H1 (cell line): Measurements from ENCODE around the gene TSHR. TPM values are rescaled to one million over a fixed set of nuclear protein-coding genes. Genes with fewer than 3 reads are reported as not detected.

Source experiments
- CTCF ChIA-PET: fragments of 300-600 bp; sonication (Branson Sonifier 250); formaldehyde crosslinking; loops from one replicate; lab custom pipeline; 2021; ENCODE audit not compliant: partially characterized antibody; lab: Charles Lee
- POLR2A ChIA-PET: fragments of 300-600 bp; sonication (Branson Sonifier 250); formaldehyde crosslinking; loops from one replicate; lab custom pipeline; 2021; ENCODE audit warnings: inconsistent platforms; ENCODE audit not compliant: partially characterized antibody; lab: Charles Lee
- DNase-seq, 2 experiments: peaks; one replicate each; pipeline versions ENCODE4 v3.0.0 to v3.0.0-alpha.2; 2010 to 2022; ENCODE audit warnings: low spot score in 2 of 2, low read depth in 1 of 2, mixed read lengths in 1 of 2
- FAIRE-seq: peaks from 2 replicates; lab custom pipeline; 2011; peaks lifted over from hg19 to GRCh38; lab: Jason Lieb, UNC
- H2AFZ ChIP-seq: 2 replicates; pipeline ENCODE4 v1.8.1; 2012; ENCODE audit warnings: low read length, inconsistent platforms
- H2AK5ac ChIP-seq: 2 replicates; pipeline ENCODE4 v1.6.1; 2013; ENCODE audit warnings: low read depth, low read length
- H2BK120ac ChIP-seq: replicated peaks from 2 replicates; pipeline ENCODE3; 2013; ENCODE audit warnings: low read depth, low read length, inconsistent platforms
- H2BK12ac ChIP-seq: 2 replicates; pipeline ENCODE4 v1.6.1; 2013; ENCODE audit warnings: low read depth, low read length
- H2BK15ac ChIP-seq: 2 replicates; pipeline ENCODE4 v1.6.1; 2013; ENCODE audit warnings: low read length
- H2BK20ac ChIP-seq: 2 replicates; pipeline ENCODE4 v1.6.1; 2013; ENCODE audit warnings: low read length
- H2BK5ac ChIP-seq: 2 replicates; pipeline ENCODE4 v1.6.1; 2013; ENCODE audit warnings: low read depth, low read length
- H3K14ac ChIP-seq: 2 replicates; pipeline ENCODE4 v1.6.1; 2013; ENCODE audit warnings: inconsistent platforms; ENCODE audit not compliant: insufficient read length
- H3K18ac ChIP-seq: 2 replicates; pipeline ENCODE4 v1.6.1; 2013; ENCODE audit warnings: low read length; ENCODE audit errors: extremely low read depth
- H3K23ac ChIP-seq: 2 replicates; pipeline ENCODE4 v1.6.1; 2013; ENCODE audit warnings: inconsistent platforms; ENCODE audit not compliant: insufficient read length
- H3K23me2 ChIP-seq: 2 replicates; pipeline ENCODE4 v1.6.1; 2013; ENCODE audit warnings: low read depth, low read length
- H3K27ac ChIP-seq: 2 replicates; pipeline ENCODE4 v1.6.1; 2011; ENCODE audit warnings: low read depth, low read length, inconsistent platforms
- H3K27me3 ChIP-seq, 4 experiments: replicated peaks in 1 of 4; 1 replicate in 1 of 4; 2 replicates in 3 of 4; pipeline versions ENCODE4 v1.6.1 to v1.8.1; 2011 to 2013; ENCODE audit warnings: low read length in 3 of 4, mild to moderate bottlenecking in 3 of 4, inconsistent platforms in 2 of 4, mixed read lengths in 2 of 4, moderate library complexity in 1 of 4; ENCODE audit not compliant: control insufficient read depth in 3 of 4, insufficient read depth in 3 of 4; ENCODE audit errors: extremely low read depth in 1 of 4
- H3K36me3 ChIP-seq, 4 experiments: 2 replicates each; pipeline versions ENCODE4 v1.6.1 to v1.8.1; 2011 to 2013; ENCODE audit warnings: mild to moderate bottlenecking in 4 of 4, low read length in 3 of 4, moderate library complexity in 2 of 4, control low read depth in 1 of 4, inconsistent platforms in 1 of 4; ENCODE audit not compliant: insufficient read depth in 4 of 4, control insufficient read depth in 2 of 4
- H3K4ac ChIP-seq: replicated peaks from 2 replicates; pipeline ENCODE3; 2013; ENCODE audit warnings: low read length, low read depth, mixed read lengths, inconsistent platforms; ENCODE audit not compliant: insufficient read length
- H3K4me1 ChIP-seq, 4 experiments: replicated peaks in 1 of 4; 1 replicate in 1 of 4; 2 replicates in 3 of 4; pipeline versions ENCODE4 v1.6.1 to v1.8.1; 2011 to 2013; ENCODE audit warnings: low read length in 3 of 4, inconsistent platforms in 2 of 4, mixed read lengths in 1 of 4; ENCODE audit not compliant: insufficient read depth in 4 of 4, control insufficient read depth in 3 of 4
- H3K4me2 ChIP-seq, 2 experiments: 2 replicates each; pipeline versions ENCODE4 v1.6.1 to v1.8.1; 2011 to 2013; ENCODE audit warnings: low read depth in 2 of 2, low read length in 2 of 2, control low read depth in 1 of 2, inconsistent platforms in 1 of 2, mild to moderate bottlenecking in 1 of 2; ENCODE audit not compliant: insufficient read depth in 1 of 2
- H3K4me3 ChIP-seq, 4 experiments: fragments of 200-600, 300-600 bp in 1 of 4; sonication (generic), shearing (Covaris generic), sonication (Bioruptor Twin) in 1 of 4; 2 replicates each; pipeline versions ENCODE4 v1.5.1 to v1.8.1; 2011 to 2016; ENCODE audit warnings: low read length in 4 of 4, low read depth in 3 of 4, control low read depth in 2 of 4, inconsistent platforms in 2 of 4, mild to moderate bottlenecking in 2 of 4, mixed read lengths in 1 of 4, moderate library complexity in 1 of 4; ENCODE audit not compliant: insufficient read depth in 2 of 4; ENCODE audit errors: extremely low read depth in 1 of 4
- H3K56ac ChIP-seq: replicated peaks from 2 replicates; pipeline ENCODE3; 2013; ENCODE audit warnings: low read depth, mild to moderate bottlenecking, mixed read lengths, low read length, inconsistent platforms; ENCODE audit not compliant: insufficient read length
- H3K79me1 ChIP-seq: 2 replicates; pipeline ENCODE4 v1.6.1; 2013; ENCODE audit warnings: low read depth, low read length, control low read depth
- H3K79me2 ChIP-seq, 2 experiments: 2 replicates each; pipeline versions ENCODE4 v1.6.1 to v1.8.1; 2012 to 2013; ENCODE audit warnings: low read length in 2 of 2, mild to moderate bottlenecking in 2 of 2, inconsistent platforms in 1 of 2; ENCODE audit not compliant: insufficient read depth in 2 of 2, control insufficient read depth in 1 of 2
- H3K9ac ChIP-seq, 4 experiments: replicated peaks in 1 of 4; 1 replicate in 1 of 4; 2 replicates in 3 of 4; pipeline versions ENCODE4 v1.6.1 to v1.8.1; 2011 to 2013; ENCODE audit warnings: low read depth in 3 of 4, low read length in 3 of 4, control low read depth in 2 of 4, mild to moderate bottlenecking in 2 of 4, moderate library complexity in 2 of 4, inconsistent platforms in 1 of 4; ENCODE audit errors: extremely low read depth in 1 of 4
- H3K9me3 ChIP-seq, 2 experiments: 2 replicates each; pipeline versions ENCODE4 v1.6.1 to v1.8.1; 2012 to 2013; ENCODE audit warnings: mild to moderate bottlenecking in 2 of 2, moderate library complexity in 2 of 2, control low read depth in 1 of 2, inconsistent platforms in 1 of 2, low read depth in 1 of 2, low read length in 1 of 2, mixed read lengths in 1 of 2; ENCODE audit not compliant: insufficient read depth in 2 of 2
- H4K20me1 ChIP-seq, 2 experiments: replicated peaks in 1 of 2; 2 replicates each; pipeline versions ENCODE3 to v1.8.1; 2011 to 2013; ENCODE audit warnings: inconsistent platforms in 2 of 2, low read length in 2 of 2, mild to moderate bottlenecking in 1 of 2; ENCODE audit not compliant: insufficient read depth in 2 of 2, control insufficient read depth in 1 of 2
- H4K5ac ChIP-seq: 2 replicates; pipeline ENCODE4 v1.6.1; 2013; ENCODE audit warnings: low read length, low read depth, mixed read lengths, inconsistent platforms; ENCODE audit not compliant: insufficient read length
- H4K8ac ChIP-seq: 2 replicates; pipeline ENCODE4 v1.8.0; 2013; ENCODE audit warnings: mild to moderate bottlenecking, moderate library complexity, low read length, inconsistent platforms; ENCODE audit not compliant: insufficient read depth; ENCODE audit errors: extremely low read depth
- H4K91ac ChIP-seq: replicated peaks from 2 replicates; pipeline ENCODE3; 2013; ENCODE audit warnings: low read length, mixed read lengths, inconsistent platforms; ENCODE audit not compliant: insufficient read length
- CBX5 ChIP-seq: fragments of 300-800, 300-1000 bp; sonication (generic); IDR thresholded peaks from 2 replicates; pipeline ENCODE4 v1.7.1; 2016; ENCODE audit warnings: antibody characterized with exemption, low read length, low read depth
- NANOG ChIP-seq: IDR thresholded peaks from 2 replicates; pipeline ENCODE4 v1.6.1; 2011; ENCODE audit warnings: low read length, low read depth, mild to moderate bottlenecking, inconsistent platforms; ENCODE audit not compliant: insufficient read depth, poor library complexity, severe bottlenecking
- POU5F1 ChIP-seq: IDR thresholded peaks from 2 replicates; pipeline ENCODE4 v1.6.1; 2011; ENCODE audit warnings: low read depth, mild to moderate bottlenecking, low read length, moderate library complexity
- RAD21 ChIP-seq, 2 experiments: IDR thresholded peaks in 1 of 2; conservative IDR thresholded peaks in 1 of 2; 2 replicates each; pipeline ENCODE4 v1.6.1; 2011; ENCODE audit warnings: low read depth in 2 of 2, low read length in 2 of 2, improper control_type of control experiment in 1 of 2, inconsistent platforms in 1 of 2, mild to moderate bottlenecking in 1 of 2, moderate library complexity in 1 of 2
- SIN3A ChIP-seq, 2 experiments: IDR thresholded peaks in 1 of 2; conservative IDR thresholded peaks in 1 of 2; 2 replicates each; pipeline ENCODE4 v1.6.1; 2011 to 2012; ENCODE audit warnings: low read length in 2 of 2, improper control_type of control experiment in 1 of 2, low read depth in 1 of 2, mild to moderate bottlenecking in 1 of 2
- YY1 ChIP-seq: IDR thresholded peaks from 2 replicates; pipeline ENCODE4 v1.6.1; 2011; ENCODE audit warnings: low read depth, mild to moderate bottlenecking, low read length
- WGBS, 2 experiments: shearing (Covaris generic) in 1 of 2; methylation state at CpG; one replicate each; pipeline versions ENCODE4 v1.1.6 to v1.1.7; 2013 to 2015; ENCODE audit warnings: low lambda C conversion rate in 2 of 2, mixed read lengths in 2 of 2, inconsistent platforms in 1 of 2, low coverage in 1 of 2, missing lambda C conversion rate in 1 of 2; ENCODE audit not compliant: insufficient replicate concordance in 2 of 2, insufficient coverage in 1 of 2, insufficient read length in 1 of 2; ENCODE audit errors: extremely low coverage in 1 of 2, missing lambda C conversion rate in 1 of 2; 5-methylcytosine and 5-hydroxymethylcytosine counted together
- polyA plus RNA-seq, 7 experiments: library from polyadenylated mRNA; depleted of rRNA in 3 of 7; stranded (reverse) in 5 of 7; unstranded in 2 of 7; fragments of >200 nt in 5 of 7; fragments of 200-250 nt in 2 of 7; gene quantifications; 1 replicate in 5 of 7; 2 replicates in 1 of 7; 4 replicates in 1 of 7; pipeline versions ENCODE4 v1.2.1 to v1.2.3, GENCODE V29; 2011 to 2013; ENCODE audit warnings: missing spikeins in 2 of 7, mixed read lengths in 2 of 7
- total RNA-seq: library from RNA; stranded (reverse); fragmentation: NEBNext Ultra II Directional; extraction: Animal tissue kit (Norgen Biotek cat#: 25700); gene quantifications from 2 replicates; pipeline ENCODE4 v1.2.1, GENCODE V29; 2021

Gene TSHR
- total and polyA plus RNA-seq, 2 of the 8 experiments (the other 6 are each of a cell fraction or from before 2014, with no cell fraction given), result 0.27 TPM; not detected in 1

DNA sequence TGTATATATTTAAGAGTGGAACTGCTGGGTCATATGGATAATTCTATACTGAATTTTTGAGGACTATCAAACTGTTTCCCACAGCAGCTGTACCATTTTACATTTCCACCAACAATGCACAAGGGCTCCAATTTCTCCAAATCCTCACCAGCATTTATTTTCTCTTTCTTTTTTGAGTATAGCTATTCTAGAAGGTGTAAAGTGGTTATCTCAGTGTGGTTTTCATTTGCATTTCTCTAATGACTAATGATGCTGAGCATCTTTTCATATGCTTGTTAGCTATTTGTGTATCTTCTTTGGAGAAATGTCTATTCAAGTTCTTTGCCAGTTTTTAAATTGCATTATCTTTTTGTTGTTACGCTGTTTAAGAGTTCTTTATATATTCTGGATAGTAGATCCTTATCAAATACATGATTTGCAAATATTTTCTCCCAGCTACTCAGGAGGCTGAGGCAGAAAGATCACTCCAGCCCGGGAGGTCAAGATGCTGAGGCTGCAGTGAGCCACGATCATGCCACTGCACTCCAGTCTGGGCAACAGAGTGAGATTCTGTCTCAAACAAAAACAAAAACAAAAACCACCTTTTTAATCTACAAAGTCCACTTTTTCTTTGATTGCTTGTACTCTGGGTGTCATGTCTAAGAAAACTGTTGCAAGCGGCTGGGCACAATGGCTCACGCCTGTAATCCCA, 232.6 kb downstream of the TSHR start:
- no peak overlapping the region for H2AFZ ChIP-seq
- H3K4me2 ChIP-seq, result no peak overlapping the region
- no peaks in the 10 kb centered on the region for H3K4me1 ChIP-seq
- no peak overlapping the region for H2BK5ac ChIP-seq
- ChIA-PET CTCF (interaction anchor here (0.6 to 2.2 kb wide), 3 partner anchors 16 to 281 kb away, joined by 4 to 8 read pairs (median 4); no protein-coding TSS in a partner anchor), POLR2A (interaction anchor here (0.6 to 1.3 kb wide), 7 partner anchors 14 to 289 kb away, joined by 3 to 5 read pairs (median 3); no protein-coding TSS in a partner anchor)
- no peak overlapping the region for H3K27ac ChIP-seq
- no peak overlapping the region for H2AK5ac ChIP-seq
- no peak overlapping the region for H3K56ac ChIP-seq
- no peak overlapping the region for H2BK20ac ChIP-seq
- WGBS, 2 experiments, result 94% methylated on average over 5 of the region's 5 CpGs; no CpG with 5 or more reads in 1 of the 2 experiments
- no peak overlapping the region for H3K23ac ChIP-seq
- H3K4me3 ChIP-seq, result no peak overlapping the region
- peaks cover 5 to 78% (median 17%) of the 10 kb centered on the region in 4 experiments for H3K36me3 ChIP-seq
- no peak overlapping the region for H3K4ac ChIP-seq
- H4K5ac ChIP-seq, result no peak overlapping the region
- H4K91ac ChIP-seq, result no peak overlapping the region
- H3K27me3 ChIP-seq, result no peaks in the 10 kb centered on the region
- no peaks in the 10 kb centered on the region for H3K23me2 ChIP-seq
- H3K14ac ChIP-seq, result no peak overlapping the region
- FAIRE-seq, result no peak
- H4K8ac ChIP-seq, result no peak overlapping the region
- DNase-seq, result no peak
- TF ChIP-seq YY1, result no peak
- no peak for TF ChIP-seq RAD21 (IDR thresholded peaks at IDR 0.05 in 1 of 2, conservative IDR thresholded peaks at IDR 0.05 in 1 of 2; ENCODE audit: low read depth in 2 of 2, low read length in 2 of 2)
- no peak for TF ChIP-seq SIN3A (conservative IDR thresholded peaks at IDR 0.05 in 1 of 2, IDR thresholded peaks at IDR 0.05 in 1 of 2; ENCODE audit: low read depth in 1 of 2, low read length in 2 of 2)
- TF ChIP-seq CBX5, result no peak
- TF ChIP-seq POU5F1, result no peak
- TF ChIP-seq NANOG, result no peak
- no peak overlapping the region for H2BK15ac ChIP-seq
- no peak overlapping the region for H3K9ac ChIP-seq
- no peaks in the 10 kb centered on the region for H3K9me3 ChIP-seq
- no peak overlapping the region for H2BK12ac ChIP-seq
- H2BK120ac ChIP-seq, result no peak overlapping the region
- H4K20me1 ChIP-seq, result peaks cover 0 to 4% of the 10 kb centered on the region in 2 experiments
- no peak overlapping the region for H3K18ac ChIP-seq
- no peaks in the 10 kb centered on the region; the same call in 1 of the 2 replicates for H3K79me1 ChIP-seq
- peaks cover 0 to 55% of the 10 kb centered on the region in 2 experiments; a peak in 2 of 4 replicates for H3K79me2 ChIP-seq
